ENCODE results near the gene NPB.

Gene NPB

GRCh38 chr17:81931189-81931556 is 29.1 kb downstream of the NPB start:
- CTCF ChIA-PET: interaction anchor here (1.0 to 1.1 kb wide), 2 partner anchors 23 to 91 kb away, joined by 4 read pairs; no protein-coding TSS in a partner anchor
- POLR2A ChIA-PET: interaction anchor here (0.6 to 1.5 kb wide), 2 partner anchors 19 to 90 kb away, joined by 4 to 5 read pairs; no protein-coding TSS in a partner anchor
- Histone ChIP-seq H3K36me3 (ENCODE audit: control insufficient read depth in 2 of 2, insufficient read depth in 1 of 2, low read length in 2 of 2) (peaks cover 0 to 13% of the 10 kb centered on the region in 2 experiments; a peak in 1 of 3 replicates), H3K9me3 (ENCODE audit: control insufficient read depth, insufficient read depth, low read depth, low read length) (no peaks in the 10 kb centered on the region), H3K4me1 (ENCODE audit: control insufficient read depth, insufficient read depth, low read length) (peaks cover 1% of the 10 kb centered on the region; the same call in 1 of the 2 replicates), H3K4me3 (ENCODE audit: low read depth, low read length) (no peak overlapping the region), H3K27ac (ENCODE audit: extremely low read depth, low read depth, low read length) (no peak overlapping the region)
- no peak for TF ChIP-seq KLF16 (tag by site-specific recombination; IDR thresholded peaks at IDR 0.05)
- no peak for TF ChIP-seq ZNF239 (tag by site-specific recombination; IDR thresholded peaks at IDR 0.05)
- TF ChIP-seq ZNF558 (tag by site-specific recombination; IDR thresholded peaks at IDR 0.05): no peak
- TF ChIP-seq ZNF544 (tag by site-specific recombination; IDR thresholded peaks at IDR 0.05): no peak

DNA sequence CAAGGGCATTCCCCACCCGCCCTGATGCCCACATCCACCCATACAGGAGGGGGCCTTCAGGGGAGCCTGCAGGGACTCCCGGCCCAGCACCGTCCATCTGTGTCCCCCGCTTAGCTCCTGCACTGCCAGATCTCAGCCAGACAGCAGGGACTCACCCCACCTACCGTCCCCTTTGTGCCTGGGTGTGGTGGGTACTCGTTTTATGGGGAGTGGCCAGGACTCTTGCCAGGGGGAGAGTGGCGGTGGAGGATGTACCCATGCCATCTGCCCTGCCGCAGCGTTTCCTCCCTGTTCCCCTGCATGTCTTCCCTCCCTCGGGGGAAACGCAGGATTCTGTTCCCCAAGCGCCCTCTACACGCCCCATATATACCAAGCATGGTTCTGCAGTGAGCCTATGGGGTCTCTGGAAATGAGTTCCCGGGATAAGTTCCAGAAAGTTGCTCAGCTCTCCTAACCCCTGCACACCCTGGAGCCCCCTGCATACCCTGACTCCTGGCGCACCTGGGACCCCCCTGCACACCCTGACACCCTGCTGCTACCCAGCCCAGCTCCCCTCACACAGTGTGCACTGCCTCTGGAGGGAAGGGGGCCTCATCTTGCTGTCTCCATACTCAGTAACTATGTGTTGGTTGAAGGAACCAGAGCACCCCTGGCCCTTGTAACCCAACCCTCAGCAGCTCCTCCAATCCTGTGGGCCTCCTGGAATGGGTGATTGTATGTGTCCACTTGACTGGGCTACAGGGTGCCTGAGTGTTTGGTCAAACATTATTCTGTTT is 29.7 kb downstream of the NPB start:
- CTCF ChIA-PET: interaction anchor here (0.6 to 1.2 kb wide), 3 partner anchors 28 to 90 kb away, joined by 3 to 4 read pairs (median 4); no protein-coding TSS in a partner anchor
- POLR2A ChIA-PET: interaction anchor here (0.6 to 1.5 kb wide), 2 partner anchors 19 to 90 kb away, joined by 4 to 5 read pairs; no protein-coding TSS in a partner anchor
- Histone ChIP-seq H3K9me3 (ENCODE audit: control insufficient read depth, insufficient read depth, low read depth, low read length) (no peaks in the 10 kb centered on the region), H3K4me1 (ENCODE audit: control insufficient read depth, insufficient read depth, low read length) (no peaks in the 10 kb centered on the region; the same call in 1 of the 2 replicates), H3K27ac (ENCODE audit: extremely low read depth, low read depth, low read length) (no peak overlapping the region), H3K4me3 (ENCODE audit: low read depth, low read length) (no peak overlapping the region), H3K36me3 (ENCODE audit: control insufficient read depth in 2 of 2, insufficient read depth in 1 of 2, low read length in 2 of 2) (peaks cover 0 to 13% of the 10 kb centered on the region in 2 experiments; a peak in 1 of 3 replicates)
- TF ChIP-seq ZNF394 (tag by site-specific recombination; IDR thresholded peaks at IDR 0.05; ENCODE audit: borderline replicate concordance): no peak
- TF ChIP-seq SCRT2 (tag by site-specific recombination; IDR thresholded peaks at IDR 0.05): no peak
- TF ChIP-seq ZNF146 (tag by site-specific recombination; IDR thresholded peaks at IDR 0.05): no peak
- no peak for TF ChIP-seq ZSCAN23 (tag by site-specific recombination; IDR thresholded peaks at IDR 0.05)
- TF ChIP-seq ZNF155 (tag by site-specific recombination; IDR thresholded peaks at IDR 0.05): no peak
- no peak for TF ChIP-seq ZSCAN5A (tag by site-specific recombination; IDR thresholded peaks at IDR 0.05)
- TF ChIP-seq FEZF1 (tag by site-specific recombination; IDR thresholded peaks at IDR 0.05): no peak
- TF ChIP-seq ZNF221 (tag by site-specific recombination; IDR thresholded peaks at IDR 0.05; ENCODE audit: borderline replicate concordance): no peak
- no peak for TF ChIP-seq KLF16 (tag by site-specific recombination; IDR thresholded peaks at IDR 0.05)
- TF ChIP-seq ZNF555 (tag by site-specific recombination; conservative IDR thresholded peaks at IDR 0.05): no peak
- TF ChIP-seq, protein P1, sequence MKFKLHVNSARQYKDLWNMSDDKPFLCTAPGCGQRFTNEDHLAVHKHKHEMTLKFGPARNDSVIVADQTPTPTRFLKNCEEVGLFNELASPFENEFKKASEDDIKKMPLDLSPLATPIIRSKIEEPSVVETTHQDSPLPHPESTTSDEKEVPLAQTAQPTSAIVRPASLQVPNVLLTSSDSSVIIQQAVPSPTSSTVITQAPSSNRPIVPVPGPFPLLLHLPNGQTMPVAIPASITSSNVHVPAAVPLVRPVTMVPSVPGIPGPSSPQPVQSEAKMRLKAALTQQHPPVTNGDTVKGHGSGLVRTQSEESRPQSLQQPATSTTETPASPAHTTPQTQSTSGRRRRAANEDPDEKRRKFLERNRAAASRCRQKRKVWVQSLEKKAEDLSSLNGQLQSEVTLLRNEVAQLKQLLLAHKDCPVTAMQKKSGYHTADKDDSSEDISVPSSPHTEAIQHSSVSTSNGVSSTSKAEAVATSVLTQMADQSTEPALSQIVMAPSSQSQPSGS (tag by site-specific recombination; IDR thresholded peaks at IDR 0.05; ENCODE audit: low read depth): no peak
- TF ChIP-seq, protein P2, sequence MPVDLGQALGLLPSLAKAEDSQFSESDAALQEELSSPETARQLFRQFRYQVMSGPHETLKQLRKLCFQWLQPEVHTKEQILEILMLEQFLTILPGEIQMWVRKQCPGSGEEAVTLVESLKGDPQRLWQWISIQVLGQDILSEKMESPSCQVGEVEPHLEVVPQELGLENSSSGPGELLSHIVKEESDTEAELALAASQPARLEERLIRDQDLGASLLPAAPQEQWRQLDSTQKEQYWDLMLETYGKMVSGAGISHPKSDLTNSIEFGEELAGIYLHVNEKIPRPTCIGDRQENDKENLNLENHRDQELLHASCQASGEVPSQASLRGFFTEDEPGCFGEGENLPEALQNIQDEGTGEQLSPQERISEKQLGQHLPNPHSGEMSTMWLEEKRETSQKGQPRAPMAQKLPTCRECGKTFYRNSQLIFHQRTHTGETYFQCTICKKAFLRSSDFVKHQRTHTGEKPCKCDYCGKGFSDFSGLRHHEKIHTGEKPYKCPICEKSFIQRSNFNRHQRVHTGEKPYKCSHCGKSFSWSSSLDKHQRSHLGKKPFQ (tag by site-specific recombination; IDR thresholded peaks at IDR 0.05): no peak
- TF ChIP-seq, protein P3, sequence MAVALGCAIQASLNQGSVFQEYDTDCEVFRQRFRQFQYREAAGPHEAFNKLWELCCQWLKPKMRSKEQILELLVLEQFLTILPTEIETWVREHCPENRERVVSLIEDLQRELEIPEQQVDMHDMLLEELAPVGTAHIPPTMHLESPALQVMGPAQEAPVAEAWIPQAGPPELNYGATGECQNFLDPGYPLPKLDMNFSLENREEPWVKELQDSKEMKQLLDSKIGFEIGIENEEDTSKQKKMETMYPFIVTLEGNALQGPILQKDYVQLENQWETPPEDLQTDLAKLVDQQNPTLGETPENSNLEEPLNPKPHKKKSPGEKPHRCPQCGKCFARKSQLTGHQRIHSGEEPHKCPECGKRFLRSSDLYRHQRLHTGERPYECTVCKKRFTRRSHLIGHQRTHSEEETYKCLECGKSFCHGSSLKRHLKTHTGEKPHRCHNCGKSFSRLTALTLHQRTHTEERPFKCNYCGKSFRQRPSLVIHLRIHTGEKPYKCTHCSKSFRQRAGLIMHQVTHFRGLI (tag by site-specific recombination; IDR thresholded peaks at IDR 0.05): no peak
- TF ChIP-seq REPIN1 (tag by site-specific recombination; IDR thresholded peaks at IDR 0.05; ENCODE audit: low read depth): no peak
